ENCODE results near the gene LMNTD1. TPM values are rescaled to one million over a fixed set of nuclear protein-coding genes. Genes with fewer than 3 reads are reported as not detected.

LMNTD1 gene
- total RNA-seq, 2 experiments from 2014 or later = not detected

DNA sequence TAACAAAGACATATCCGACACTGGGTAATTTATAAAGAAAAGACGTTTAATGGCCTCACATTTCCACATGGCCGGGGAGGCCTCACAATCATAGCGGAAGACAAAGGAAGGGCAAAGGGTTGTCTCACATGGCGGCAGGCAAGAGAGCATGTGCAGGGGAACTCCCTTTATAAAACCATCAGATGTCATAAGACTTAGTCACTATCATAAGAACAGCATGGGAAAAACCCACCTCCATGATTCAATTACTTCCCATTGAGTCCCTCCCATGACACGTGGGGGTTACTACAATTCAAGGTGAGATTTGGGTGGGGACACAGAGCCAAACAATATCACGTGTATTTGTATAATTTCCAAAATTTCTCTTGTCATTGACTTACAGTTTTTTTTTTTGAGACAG lies 5.5 kb upstream of the LMNTD1 start:
- DNase-seq = no peak
- no peak overlapping the region for H3K27ac ChIP-seq (ENCODE audit: low read depth in 1 of 2, low read length in 2 of 2)
- Mint-ChIP-seq H3K27me3 (no peaks in the 10 kb centered on the region), H3K4me3 (no peak overlapping the region), H3K36me3 (ENCODE audit: low read depth) (no peaks in the 10 kb centered on the region), H3K9me3 (no peaks in the 10 kb centered on the region), H3K27ac (no peak overlapping the region), H3K4me1 (ENCODE audit: low read depth) (peaks cover 14% of the 10 kb centered on the region)
- no peaks in the 10 kb centered on the region for H3K9me3 ChIP-seq (ENCODE audit: control insufficient read depth in 1 of 2, insufficient read depth in 1 of 2, low read length in 2 of 2)
- intact Hi-C loops (cut with DNase I, micrococcal nuclease) = no loop called here
- ATAC-seq (ENCODE audit: poor library complexity) = no peak
- no peak overlapping the region for H3K4me3 ChIP-seq (ENCODE audit: low read length)
- H3K27me3 ChIP-seq (ENCODE audit: control insufficient read depth in 1 of 2, insufficient read depth in 2 of 2, low read length in 2 of 2) = no peaks in the 10 kb centered on the region
- no peaks in the 10 kb centered on the region for H3K36me3 ChIP-seq (ENCODE audit: insufficient read depth, low read length)
- TF ChIP-seq, protein P1, sequence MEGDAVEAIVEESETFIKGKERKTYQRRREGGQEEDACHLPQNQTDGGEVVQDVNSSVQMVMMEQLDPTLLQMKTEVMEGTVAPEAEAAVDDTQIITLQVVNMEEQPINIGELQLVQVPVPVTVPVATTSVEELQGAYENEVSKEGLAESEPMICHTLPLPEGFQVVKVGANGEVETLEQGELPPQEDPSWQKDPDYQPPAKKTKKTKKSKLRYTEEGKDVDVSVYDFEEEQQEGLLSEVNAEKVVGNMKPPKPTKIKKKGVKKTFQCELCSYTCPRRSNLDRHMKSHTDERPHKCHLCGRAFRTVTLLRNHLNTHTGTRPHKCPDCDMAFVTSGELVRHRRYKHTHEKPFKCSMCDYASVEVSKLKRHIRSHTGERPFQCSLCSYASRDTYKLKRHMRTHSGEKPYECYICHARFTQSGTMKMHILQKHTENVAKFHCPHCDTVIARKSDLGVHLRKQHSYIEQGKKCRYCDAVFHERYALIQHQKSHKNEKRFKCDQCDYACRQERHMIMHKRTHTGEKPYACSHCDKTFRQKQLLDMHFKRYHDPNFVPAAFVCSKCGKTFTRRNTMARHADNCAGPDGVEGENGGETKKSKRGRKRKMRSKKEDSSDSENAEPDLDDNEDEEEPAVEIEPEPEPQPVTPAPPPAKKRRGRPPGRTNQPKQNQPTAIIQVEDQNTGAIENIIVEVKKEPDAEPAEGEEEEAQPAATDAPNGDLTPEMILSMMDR (IDR thresholded peaks at IDR 0.05) = no peak
- H3K4me1 ChIP-seq (ENCODE audit: insufficient read depth, low read length) = no peaks in the 10 kb centered on the region
- POLR2A ChIA-PET = no interaction called here
- CTCF ChIA-PET = no interaction called here

DNA sequence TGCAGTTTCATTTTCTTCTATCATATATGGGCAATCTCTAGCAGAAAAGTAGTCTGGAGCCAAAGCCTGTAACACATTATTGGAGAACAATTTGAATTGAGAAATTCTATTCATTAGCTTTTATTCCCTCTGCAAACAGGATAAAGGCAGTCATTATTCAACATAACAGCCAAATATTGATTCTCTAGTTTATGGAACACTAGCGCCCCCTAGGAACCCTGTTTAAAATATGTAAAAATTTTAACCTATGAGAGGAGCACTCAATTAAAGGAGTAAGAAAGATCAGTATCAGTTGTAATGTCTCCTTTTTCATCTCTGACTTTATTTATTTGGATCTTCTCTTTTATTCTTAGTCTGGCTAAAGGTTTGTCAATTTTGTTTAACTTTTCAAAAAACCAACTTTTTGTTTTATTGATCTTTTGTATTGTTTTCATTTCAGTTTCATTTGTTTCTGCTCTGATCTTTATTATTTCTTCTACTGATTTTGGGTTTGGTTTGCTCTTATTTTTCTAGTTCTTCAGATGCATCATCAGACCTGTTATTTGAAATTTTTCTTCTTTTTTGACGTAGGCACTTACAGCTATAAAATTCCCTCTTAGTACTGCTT lies 4.8 kb upstream of the LMNTD1 start:
- ChIA-PET CTCF (no interaction called here), POLR2A (no interaction called here)
- TF ChIP-seq, protein P1 (IDR thresholded peaks at IDR 0.05) = no peak
- Histone ChIP-seq H3K27ac (ENCODE audit: low read depth in 1 of 2, low read length in 2 of 2) (no peak overlapping the region), H3K9me3 (ENCODE audit: control insufficient read depth in 1 of 2, insufficient read depth in 1 of 2, low read length in 2 of 2) (no peaks in the 10 kb centered on the region), H3K4me1 (ENCODE audit: insufficient read depth, low read length) (no peaks in the 10 kb centered on the region), H3K27me3 (ENCODE audit: control insufficient read depth in 1 of 2, insufficient read depth in 2 of 2, low read length in 2 of 2) (no peaks in the 10 kb centered on the region), H3K36me3 (ENCODE audit: insufficient read depth, low read length) (no peaks in the 10 kb centered on the region), H3K4me3 (ENCODE audit: low read length) (no peak overlapping the region)
- DNase-seq = peak in 4 of 14 experiments; percentile 3 to 15 (median 11)
- no peaks in the 10 kb centered on the region for H3K36me3 Mint-ChIP-seq (ENCODE audit: low read depth)
- no peaks in the 10 kb centered on the region for H3K9me3 Mint-ChIP-seq
- peaks cover 14% of the 10 kb centered on the region for H3K4me1 Mint-ChIP-seq (ENCODE audit: low read depth)
- H3K4me3 Mint-ChIP-seq = no peak overlapping the region
- ATAC-seq (ENCODE audit: poor library complexity) = no peak
- H3K27ac Mint-ChIP-seq = no peak overlapping the region
- H3K27me3 Mint-ChIP-seq = no peaks in the 10 kb centered on the region
- intact Hi-C loops (cut with DNase I, micrococcal nuclease) = no loop called here

DNA sequence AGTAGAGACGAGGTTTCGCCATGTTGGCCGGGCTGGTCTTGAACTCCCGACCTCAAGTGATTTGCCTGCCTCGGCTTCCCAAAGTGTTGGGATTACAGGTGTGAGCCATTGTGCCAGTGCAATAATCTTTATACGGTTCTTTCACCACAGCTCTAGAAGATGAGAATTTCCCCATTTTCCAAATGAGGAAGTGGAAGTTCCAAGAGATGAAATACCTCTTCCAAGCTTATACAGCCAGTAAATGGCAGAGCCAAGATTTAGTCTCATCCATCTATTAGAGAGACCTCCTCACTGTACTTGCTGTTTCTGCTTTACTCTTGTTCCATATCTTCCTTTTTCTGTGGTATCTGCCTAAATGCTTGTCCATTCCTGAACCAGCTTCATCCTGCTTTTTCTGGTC lies 3.1 kb upstream of the LMNTD1 start:
- Mint-ChIP-seq H3K36me3 (ENCODE audit: low read depth) (no peaks in the 10 kb centered on the region), H3K4me1 (ENCODE audit: low read depth) (peaks cover 14% of the 10 kb centered on the region), H3K4me3 (no peak overlapping the region), H3K27me3 (no peaks in the 10 kb centered on the region), H3K27ac (no peak overlapping the region), H3K9me3 (no peaks in the 10 kb centered on the region)
- intact Hi-C loops (cut with DNase I, micrococcal nuclease) = no loop called here
- ATAC-seq (ENCODE audit: poor library complexity) = no peak
- ChIA-PET POLR2A (no interaction called here), CTCF (interaction anchor here (0.7 kb wide), 1 partner anchor 33 kb away, joined by 4 read pairs; no protein-coding TSS in a partner anchor)
- Histone ChIP-seq H3K4me1 (ENCODE audit: insufficient read depth, low read length) (no peaks in the 10 kb centered on the region), H3K9me3 (ENCODE audit: control insufficient read depth in 1 of 2, insufficient read depth in 1 of 2, low read length in 2 of 2) (peaks cover 0 to 3% of the 10 kb centered on the region in 2 experiments), H3K27me3 (ENCODE audit: control insufficient read depth in 1 of 2, insufficient read depth in 2 of 2, low read length in 2 of 2) (no peaks in the 10 kb centered on the region), H3K27ac (ENCODE audit: low read depth in 1 of 2, low read length in 2 of 2) (no peak overlapping the region), H3K4me3 (ENCODE audit: low read length) (no peak overlapping the region), H3K36me3 (ENCODE audit: insufficient read depth, low read length) (no peaks in the 10 kb centered on the region)
- TF ChIP-seq, protein P1 (IDR thresholded peaks at IDR 0.05) = no peak
- DNase-seq = peak in 1 of 14 experiments; percentile 1
